Measurements from ENCODE around the gene IL34.
A peak's percentile ranks its signal among the peaks of the same experiment; 100 is the strongest.

IL34 gene

DNA sequence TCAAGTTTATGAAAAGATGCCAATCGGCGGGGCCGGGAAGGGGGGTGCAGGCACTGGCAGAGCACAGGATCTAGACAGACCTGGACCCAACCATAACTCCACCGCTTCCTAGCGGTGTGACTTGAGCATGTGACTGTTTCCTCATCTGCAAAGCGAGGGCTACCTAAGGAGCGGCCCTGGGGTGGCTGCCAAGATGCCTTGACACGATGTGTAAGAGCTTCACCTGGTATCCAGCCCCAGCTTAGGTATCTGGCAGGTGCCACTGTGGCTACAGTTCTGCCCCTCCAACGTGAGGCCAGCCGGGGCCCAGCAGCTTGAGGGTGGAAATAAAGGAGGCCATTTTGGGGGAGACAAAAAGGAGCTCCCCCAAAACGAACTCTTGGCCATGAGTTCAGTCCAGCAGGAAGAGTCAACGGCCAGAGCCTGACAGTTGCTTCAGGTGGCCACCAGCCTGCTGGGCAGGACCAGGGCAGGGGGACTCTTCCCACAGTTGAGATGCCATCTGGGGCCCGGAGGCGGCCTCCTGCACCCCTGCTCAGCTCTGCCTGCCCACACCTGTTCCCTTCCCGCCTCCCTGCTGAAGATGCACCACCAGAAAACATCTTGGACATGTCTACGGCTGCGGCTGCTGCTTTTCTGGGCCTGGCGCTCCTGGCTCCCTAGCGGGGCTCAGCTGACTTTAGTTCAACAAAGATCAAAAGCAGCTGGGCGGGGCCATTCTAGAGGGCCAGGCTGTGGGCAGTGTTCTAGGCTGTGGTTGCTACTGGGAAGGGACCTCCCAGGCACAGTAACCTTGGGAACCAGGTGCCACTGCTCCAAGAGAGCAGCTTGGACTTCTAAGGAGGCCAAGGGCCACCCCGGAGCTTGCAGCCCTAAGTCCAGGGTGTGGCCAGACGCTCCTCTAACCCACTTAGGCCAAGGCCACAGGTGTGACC is 42.9 kb downstream of the IL34 start:
- Histone ChIP-seq H3K27me3 (ENCODE audit: control insufficient read depth, insufficient read depth, low read length) (peaks cover 5% of the 10 kb centered on the region), H3K9me3 (ENCODE audit: control insufficient read depth, low read depth, low read length) (no peaks in the 10 kb centered on the region), H3K4me3 (ENCODE audit: low read length) (no peak overlapping the region), H3K27ac (ENCODE audit: low read length) (no peak overlapping the region), H3K4me1 (ENCODE audit: control insufficient read depth, low read depth, low read length) (peaks cover 22% of the 10 kb centered on the region), H3K9ac (ENCODE audit: low read length) (no peak overlapping the region), H3K36me3 (ENCODE audit: control insufficient read depth, low read depth, low read length) (no peaks in the 10 kb centered on the region)

DNA sequence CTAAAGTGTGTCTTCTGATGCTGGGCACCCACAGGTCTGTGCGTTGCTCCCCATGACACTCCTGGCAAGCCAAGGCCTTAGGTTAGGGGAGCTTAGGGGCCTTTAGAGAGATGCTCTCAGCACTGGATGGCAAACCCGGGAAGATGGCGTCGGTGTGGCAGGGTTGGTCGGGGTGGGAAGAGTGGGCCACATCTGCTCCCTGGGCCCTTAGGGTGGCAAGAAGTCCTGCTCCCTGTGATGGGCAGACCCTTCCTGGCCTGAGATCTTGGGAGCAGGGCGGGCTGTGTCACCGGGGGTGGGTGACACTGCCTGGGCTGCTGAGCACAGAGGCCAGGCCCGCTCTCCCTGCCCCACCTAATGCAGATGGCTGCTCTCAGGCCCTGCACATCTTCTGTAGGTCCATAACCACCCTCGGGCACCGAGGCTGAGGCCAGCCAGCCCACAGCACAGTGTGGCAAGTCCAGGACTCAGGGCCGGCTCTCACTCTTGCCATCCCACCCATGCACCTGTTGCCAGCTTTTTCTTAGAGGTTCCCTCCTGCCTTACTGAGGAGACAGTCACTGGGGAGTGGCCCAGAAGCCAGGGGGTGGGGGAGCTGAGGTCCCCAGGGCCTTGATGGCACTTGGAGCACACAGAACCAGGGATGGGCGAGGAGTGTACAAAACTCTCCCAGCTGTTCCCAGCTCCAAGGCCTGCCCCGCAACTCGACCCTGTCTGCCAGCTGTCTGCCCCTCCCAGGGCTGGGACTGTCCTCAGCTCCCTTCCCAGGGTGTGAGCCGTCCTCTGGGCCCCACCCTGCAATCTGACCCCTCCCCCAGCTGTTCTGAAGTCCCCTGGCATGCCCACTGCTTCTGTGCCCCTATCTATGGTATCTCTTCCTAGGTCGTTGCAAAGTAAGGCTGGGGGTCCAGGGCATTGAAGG is 43.9 kb downstream of the IL34 start:
- H3K36me3 ChIP-seq (ENCODE audit: control insufficient read depth, low read depth, low read length): no peaks in the 10 kb centered on the region
- H3K9me3 ChIP-seq (ENCODE audit: control insufficient read depth, low read depth, low read length): no peaks in the 10 kb centered on the region
- H3K9ac ChIP-seq (ENCODE audit: low read length): no peak overlapping the region
- H3K27ac ChIP-seq (ENCODE audit: low read length): no peak overlapping the region
- peaks cover 32% of the 10 kb centered on the region for H3K4me1 ChIP-seq (ENCODE audit: control insufficient read depth, low read depth, low read length)
- no peak overlapping the region for H3K4me3 ChIP-seq (ENCODE audit: low read length)
- no peaks in the 10 kb centered on the region for H3K27me3 ChIP-seq (ENCODE audit: control insufficient read depth, insufficient read depth, low read length)

DNA sequence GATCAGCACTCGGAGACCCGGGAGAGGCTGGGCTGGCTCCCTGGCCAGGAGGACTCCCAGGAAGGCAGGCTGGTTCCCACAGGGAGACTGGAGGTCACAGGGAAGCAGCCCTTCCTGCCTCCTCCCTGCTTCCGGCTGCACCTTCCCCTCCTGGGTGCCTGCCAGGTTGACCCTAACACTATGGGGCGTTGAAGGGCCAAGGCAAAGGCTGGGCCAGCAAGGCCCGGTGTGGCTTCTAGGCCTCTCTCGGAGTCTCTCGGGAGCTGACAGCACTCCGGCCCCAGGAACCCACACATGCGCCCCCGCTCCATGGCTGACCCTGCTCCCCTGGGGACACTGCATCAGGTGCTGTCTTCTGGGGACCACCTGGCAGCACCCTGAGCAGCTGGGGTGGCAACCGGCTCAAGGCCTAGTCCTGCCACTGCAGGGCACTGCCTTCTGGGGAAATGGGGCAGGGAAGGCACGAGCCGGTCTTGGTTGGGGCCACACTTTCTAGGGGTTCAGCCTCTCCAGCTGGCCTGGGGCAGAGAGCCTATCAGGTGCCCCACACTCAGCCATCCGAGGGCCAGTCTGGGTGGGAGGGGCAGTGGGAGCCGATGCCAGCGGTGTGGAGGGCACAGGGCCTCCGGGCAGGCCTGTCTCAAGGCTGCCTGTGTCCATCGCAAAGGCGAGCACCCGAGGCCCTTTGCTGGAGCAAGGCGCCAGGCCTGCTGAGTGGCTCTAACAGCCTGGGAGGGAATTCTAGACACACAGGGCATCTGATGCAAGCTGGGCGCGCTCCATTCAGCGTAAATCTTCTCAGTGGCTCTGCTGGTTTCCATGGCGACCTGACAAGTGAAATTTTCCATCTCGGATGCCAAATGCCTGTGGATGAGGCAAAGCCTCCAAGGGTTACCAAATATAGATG is 45.1 kb downstream of the IL34 start:
- Histone ChIP-seq H3K4me3 (ENCODE audit: low read length) (no peak overlapping the region), H3K9ac (ENCODE audit: low read length) (no peak overlapping the region), H3K27ac (ENCODE audit: low read length) (no peak overlapping the region)

DNA sequence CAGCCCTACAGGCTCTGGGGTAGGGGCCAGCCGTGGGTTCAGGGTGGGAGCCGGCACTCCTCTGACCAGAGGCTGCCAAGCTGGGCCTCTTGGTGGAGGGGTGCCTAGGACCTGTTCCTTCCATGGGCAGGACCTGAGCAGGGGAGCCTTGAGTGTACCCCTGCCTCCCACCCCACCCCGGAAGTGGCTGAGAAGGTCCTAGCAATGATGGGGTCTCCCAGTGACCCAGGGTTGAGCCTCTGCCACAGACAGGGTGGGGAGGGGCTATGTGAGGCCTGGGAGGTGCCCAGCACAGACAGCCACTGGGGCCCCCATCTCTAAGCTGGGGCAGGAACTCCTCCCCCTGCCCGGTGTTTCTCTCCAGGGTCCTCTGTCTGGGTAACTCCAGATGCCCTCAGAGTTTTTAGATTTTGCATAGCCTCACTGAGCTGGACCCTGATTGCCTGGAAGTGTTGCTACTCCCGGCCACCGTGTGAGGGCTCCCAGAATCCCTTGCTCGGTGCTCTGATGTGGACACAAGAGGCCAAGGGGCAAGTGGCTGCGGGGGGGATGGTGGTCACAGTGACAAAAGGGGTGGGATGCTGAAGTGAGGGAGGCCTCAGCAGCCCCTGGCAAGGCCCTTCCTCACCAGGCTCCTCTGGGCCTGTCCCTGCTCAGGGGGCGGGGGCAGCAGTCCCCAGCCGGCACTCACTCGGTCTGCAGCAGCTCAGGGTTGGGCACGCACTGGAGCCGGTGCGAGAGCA is 45.9 kb downstream of the IL34 start:
- Histone ChIP-seq H3K9ac (ENCODE audit: low read length) (no peak overlapping the region), H3K9me3 (ENCODE audit: control insufficient read depth, low read depth, low read length) (no peaks in the 10 kb centered on the region), H3K4me1 (ENCODE audit: control insufficient read depth, low read depth, low read length) (peaks cover 27% of the 10 kb centered on the region), H3K36me3 (ENCODE audit: control insufficient read depth, low read depth, low read length) (no peaks in the 10 kb centered on the region), H3K27me3 (ENCODE audit: control insufficient read depth, insufficient read depth, low read length) (no peaks in the 10 kb centered on the region), H3K4me3 (ENCODE audit: low read length) (no peak overlapping the region), H3K27ac (ENCODE audit: low read length) (no peak overlapping the region)

More for the DNA sequence above, 45.1 kb downstream of the IL34 start:
- Histone ChIP-seq H3K9me3 (ENCODE audit: control insufficient read depth, low read depth, low read length) (no peaks in the 10 kb centered on the region), H3K4me1 (ENCODE audit: control insufficient read depth, low read depth, low read length) (peaks cover 35% of the 10 kb centered on the region), H3K27me3 (ENCODE audit: control insufficient read depth, insufficient read depth, low read length) (no peaks in the 10 kb centered on the region), H3K36me3 (ENCODE audit: control insufficient read depth, low read depth, low read length) (no peaks in the 10 kb centered on the region)

DNA sequence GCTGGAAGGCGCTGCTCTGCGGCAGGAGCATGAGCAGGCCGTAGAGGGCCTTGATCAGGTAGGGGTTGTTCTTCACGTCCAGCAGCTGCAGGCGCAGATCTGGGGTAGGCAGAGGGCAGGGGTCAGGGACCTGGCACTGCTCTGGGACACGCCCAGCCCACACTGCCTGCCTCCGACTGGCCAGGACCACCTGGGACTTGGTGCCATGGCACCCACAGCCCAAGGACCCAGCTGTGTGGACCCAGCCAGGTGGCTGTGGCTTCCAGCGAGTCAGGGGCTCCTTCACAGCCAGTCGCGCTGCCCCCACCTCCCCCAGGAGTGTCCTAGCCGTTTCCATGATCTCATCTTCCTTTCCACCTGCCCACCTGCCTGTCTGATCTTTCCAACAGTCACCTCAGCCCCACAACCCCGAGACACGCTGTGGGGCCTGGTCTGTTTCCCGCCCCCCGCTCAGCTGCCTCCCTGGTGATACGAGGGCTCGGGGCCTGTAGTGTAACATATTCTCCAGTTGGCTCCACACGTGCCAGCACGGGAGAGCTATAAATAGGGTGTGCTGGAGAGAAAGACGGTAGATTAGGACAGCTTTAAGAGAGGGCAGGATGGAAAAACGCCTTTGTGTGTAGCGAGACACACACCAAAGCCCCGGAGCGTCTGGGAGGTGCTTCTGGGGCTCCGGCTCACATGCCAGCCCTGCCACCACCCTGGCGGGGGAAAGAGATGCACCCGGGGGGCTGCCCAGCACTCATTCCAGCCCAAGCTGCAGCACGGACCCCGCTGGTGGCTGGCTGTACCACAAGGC is 46.7 kb downstream of the IL34 start:
- H3K4me3 ChIP-seq (ENCODE audit: low read length): no peak overlapping the region
- no peak overlapping the region for H3K9ac ChIP-seq (ENCODE audit: low read length)
- no peaks in the 10 kb centered on the region for H3K9me3 ChIP-seq (ENCODE audit: control insufficient read depth, low read depth, low read length)
- peaks cover 25% of the 10 kb centered on the region for H3K4me1 ChIP-seq (ENCODE audit: control insufficient read depth, low read depth, low read length)
- H3K27ac ChIP-seq (ENCODE audit: low read length): no peak overlapping the region
- H3K36me3 ChIP-seq (ENCODE audit: control insufficient read depth, low read depth, low read length): no peaks in the 10 kb centered on the region
- H3K27me3 ChIP-seq (ENCODE audit: control insufficient read depth, insufficient read depth, low read length): no peaks in the 10 kb centered on the region

DNA sequence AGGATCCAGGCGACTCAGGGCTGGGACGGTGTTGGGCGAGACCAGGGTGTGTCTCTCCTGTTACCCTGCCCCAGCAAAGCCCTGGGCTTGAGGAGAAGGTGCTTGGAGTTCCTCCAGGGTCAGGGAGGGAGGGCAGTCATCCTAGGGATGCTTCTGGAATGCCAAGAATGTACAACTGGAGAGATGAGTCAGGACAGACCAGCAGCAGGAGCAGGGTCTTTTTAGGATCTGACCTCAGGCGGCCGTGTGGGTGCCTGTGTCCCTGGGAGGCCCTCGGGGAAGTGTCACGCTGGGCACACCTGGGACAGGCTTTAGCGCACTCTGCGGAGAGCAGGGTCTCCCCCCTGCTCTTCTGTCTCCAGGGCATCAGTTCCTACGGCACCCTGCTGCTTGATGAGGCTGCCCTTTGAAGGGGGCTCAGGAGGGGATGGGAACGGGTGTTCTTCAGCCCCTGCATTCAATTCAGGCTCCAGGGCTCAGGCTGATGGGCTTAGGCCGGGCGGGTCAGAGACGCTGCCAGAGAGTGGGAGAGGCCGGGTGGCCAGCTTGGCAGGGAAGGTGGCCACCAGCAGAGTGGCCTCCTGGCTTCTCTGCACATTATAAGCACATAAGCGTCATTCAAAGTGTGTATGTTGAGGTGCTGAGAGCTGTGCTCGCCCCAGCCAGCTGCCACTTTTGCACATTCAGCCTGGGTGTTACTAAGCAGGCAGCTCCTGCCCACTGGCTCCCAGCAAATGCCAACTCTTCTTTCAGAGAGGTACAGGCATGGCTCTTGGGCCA is 47.9 kb downstream of the IL34 start:
- no peaks in the 10 kb centered on the region for H3K9me3 ChIP-seq (ENCODE audit: control insufficient read depth, low read depth, low read length)
- peaks cover 25% of the 10 kb centered on the region for H3K4me1 ChIP-seq (ENCODE audit: control insufficient read depth, low read depth, low read length)
- no peaks in the 10 kb centered on the region for H3K27me3 ChIP-seq (ENCODE audit: control insufficient read depth, insufficient read depth, low read length)
- no peak overlapping the region for H3K27ac ChIP-seq (ENCODE audit: low read length)
- no peak overlapping the region for H3K4me3 ChIP-seq (ENCODE audit: low read length)
- H3K9ac ChIP-seq (ENCODE audit: low read length): peak overlapping the region; percentile 39
- H3K36me3 ChIP-seq (ENCODE audit: control insufficient read depth, low read depth, low read length): no peaks in the 10 kb centered on the region

DNA sequence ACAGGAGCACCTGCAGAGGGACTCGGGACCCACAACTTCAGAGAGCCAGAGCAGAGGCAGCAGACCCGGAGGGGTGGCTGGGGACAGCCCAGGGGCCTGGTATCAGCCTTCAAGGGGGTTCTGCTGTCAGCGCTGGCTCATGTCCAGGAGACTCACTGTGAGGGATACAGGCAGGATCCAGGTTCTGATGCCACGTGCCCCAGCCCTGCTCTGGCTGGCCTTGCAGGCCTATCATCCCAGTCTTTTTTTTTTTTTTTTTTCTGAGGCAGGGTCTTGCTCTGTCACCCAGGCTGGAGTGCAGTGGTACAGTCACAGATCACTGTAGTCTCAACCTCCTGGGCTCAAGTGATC is 48.5 kb downstream of the IL34 start:
- no peak overlapping the region for H3K9ac ChIP-seq (ENCODE audit: low read length)
- H3K27ac ChIP-seq (ENCODE audit: low read length): no peak overlapping the region

DNA sequence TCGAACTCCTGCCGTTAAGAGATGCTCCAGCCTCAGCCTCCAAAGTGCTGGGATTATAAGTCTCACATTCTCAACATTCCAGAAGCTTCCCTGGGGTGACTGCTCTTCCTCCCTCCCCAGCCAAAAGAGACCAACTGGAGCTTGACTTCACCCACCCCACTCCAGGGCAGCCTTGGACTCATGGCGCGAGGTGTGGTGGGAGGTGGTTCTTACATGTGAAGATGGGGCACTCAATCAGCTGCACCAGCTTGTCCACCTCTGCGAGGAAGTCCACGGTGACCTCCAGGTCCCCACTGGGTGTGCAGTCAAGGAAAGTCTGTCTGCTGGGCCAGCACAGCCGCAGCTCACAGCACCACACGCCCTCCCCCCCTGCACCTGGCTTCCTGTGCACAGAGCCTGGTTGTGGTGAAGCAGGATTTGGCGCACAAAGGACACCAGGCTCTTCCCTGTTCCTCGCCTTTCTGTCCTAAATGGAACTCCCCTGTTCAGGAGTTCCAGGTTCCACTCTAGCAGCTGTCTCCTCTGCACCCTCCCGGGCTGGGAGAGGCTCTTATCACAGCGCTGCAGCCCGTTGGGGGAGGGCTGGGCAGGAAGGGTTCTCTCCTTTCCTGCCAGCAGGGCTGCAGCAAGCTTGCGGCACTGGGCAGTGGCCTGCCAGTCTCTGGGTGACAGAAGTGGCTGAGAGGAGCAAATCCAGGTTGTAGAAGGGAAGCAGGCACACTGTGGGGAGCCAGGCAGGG is 49.1 kb downstream of the IL34 start:
- Histone ChIP-seq H3K9ac (ENCODE audit: low read length) (no peak overlapping the region), H3K4me1 (ENCODE audit: control insufficient read depth, low read depth, low read length) (peaks cover 25% of the 10 kb centered on the region), H3K36me3 (ENCODE audit: control insufficient read depth, low read depth, low read length) (no peaks in the 10 kb centered on the region), H3K4me3 (ENCODE audit: low read length) (no peak overlapping the region), H3K27me3 (ENCODE audit: control insufficient read depth, insufficient read depth, low read length) (no peaks in the 10 kb centered on the region), H3K9me3 (ENCODE audit: control insufficient read depth, low read depth, low read length) (no peaks in the 10 kb centered on the region), H3K27ac (ENCODE audit: low read length) (no peak overlapping the region)

More for the DNA sequence above, 48.5 kb downstream of the IL34 start:
- H3K4me1 ChIP-seq (ENCODE audit: control insufficient read depth, low read depth, low read length): peaks cover 25% of the 10 kb centered on the region
- H3K27me3 ChIP-seq (ENCODE audit: control insufficient read depth, insufficient read depth, low read length): no peaks in the 10 kb centered on the region
- H3K9me3 ChIP-seq (ENCODE audit: control insufficient read depth, low read depth, low read length): no peaks in the 10 kb centered on the region
- no peaks in the 10 kb centered on the region for H3K36me3 ChIP-seq (ENCODE audit: control insufficient read depth, low read depth, low read length)
- H3K4me3 ChIP-seq (ENCODE audit: low read length): no peak overlapping the region

DNA sequence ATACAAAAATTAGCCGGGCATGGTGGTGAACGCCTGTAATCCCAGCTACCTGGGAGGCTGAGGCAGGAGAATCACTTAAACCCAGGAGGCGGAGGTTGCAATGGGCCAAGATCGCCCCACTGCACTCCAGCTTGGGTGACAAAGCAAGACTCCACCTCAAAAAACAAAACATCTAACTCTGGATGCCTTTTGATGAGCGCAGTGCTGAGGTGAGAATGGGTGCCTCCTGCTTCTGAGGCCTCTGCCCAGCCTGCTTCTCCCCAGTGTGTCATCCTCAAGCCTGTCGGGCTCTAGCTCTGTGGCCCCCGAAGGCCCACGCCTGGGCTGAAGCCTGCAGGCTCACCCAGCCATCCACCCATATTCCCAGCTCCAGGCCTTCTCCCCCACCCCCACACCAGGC is 50.0 kb downstream of the IL34 start:
- Histone ChIP-seq H3K27ac (ENCODE audit: low read length) (no peak overlapping the region), H3K27me3 (ENCODE audit: control insufficient read depth, insufficient read depth, low read length) (no peaks in the 10 kb centered on the region), H3K4me3 (ENCODE audit: low read length) (no peak overlapping the region), H3K9me3 (ENCODE audit: control insufficient read depth, low read depth, low read length) (no peaks in the 10 kb centered on the region), H3K9ac (ENCODE audit: low read length) (no peak overlapping the region), H3K36me3 (ENCODE audit: control insufficient read depth, low read depth, low read length) (no peaks in the 10 kb centered on the region), H3K4me1 (ENCODE audit: control insufficient read depth, low read depth, low read length) (peaks cover 25% of the 10 kb centered on the region)

Measured in iPS-18a (cell line).